Vagina (tissue), 2 donors: ENCODE results near the gene NDFIP2. TPM values are rescaled to one million over a fixed set of nuclear protein-coding genes. Genes with fewer than 3 reads are reported as not detected.

ENCODE experiments used
- DNase-seq, 2 donors: peaks; one replicate each; pipeline ENCODE4 v3.0.0-alpha.2; 2017; ENCODE audit errors: extremely low spot score in 2 of 2
- H3K27ac ChIP-seq: fragments of 200-600 bp; sonication (generic); one replicate; pipeline ENCODE4 v1.5.1; 2019
- H3K27me3 ChIP-seq: fragments of 200-600 bp; sonication (generic); one replicate; pipeline ENCODE4 v1.5.1; 2019
- H3K36me3 ChIP-seq, 2 donors: fragments of 200-600 bp; sonication (generic); one replicate each; pipeline ENCODE4 v1.5.1; 2017 to 2019
- H3K4me1 ChIP-seq: fragments of 200-600 bp; sonication (generic); one replicate; pipeline ENCODE4 v1.5.1; 2019
- H3K4me3 ChIP-seq, 2 donors: fragments of 200-600 bp; sonication (generic); 1 replicate in 1 of 2; 2 replicates in 1 of 2; pipeline ENCODE4 v1.5.1; 2016 to 2019
- H3K9me3 ChIP-seq: fragments of 200-600 bp; sonication (generic); one replicate; pipeline ENCODE4 v1.5.1; 2019
- CTCF ChIP-seq, 3 experiments: fragments of 450-650 bp in 2 of 3; fragments of 200-600 bp in 1 of 3; sonication (generic) in 1 of 3; IDR thresholded peaks; one replicate each; pipeline ENCODE4 v1.5.1; 2017 to 2019; ENCODE audit warnings: antibody characterized with exemption in 3 of 3, mild to moderate bottlenecking in 2 of 3, moderate library complexity in 2 of 3
- POLR2A ChIP-seq, 2 donors: fragments of 450-650 bp; IDR thresholded peaks; one replicate each; pipeline ENCODE4 v1.6.1; 2017; ENCODE audit warnings: antibody characterized with exemption in 2 of 2, mild to moderate bottlenecking in 2 of 2, moderate library complexity in 2 of 2
- POLR2AphosphoS5 ChIP-seq, 2 donors: sonication (generic); formaldehyde crosslinking; IDR thresholded peaks; one replicate each; pipeline ENCODE4 v1.9.0; 2017; ENCODE audit warnings: antibody characterized with exemption in 2 of 2, mild to moderate bottlenecking in 2 of 2, low read depth in 1 of 2; ENCODE audit not compliant: insufficient read depth in 1 of 2
- intact Hi-C: fragments of 100-400 bp; cut with DNase I; formaldehyde crosslinking; loops from one replicate; pipeline ENCODE4 v1.15.1; 2023
- total RNA-seq: library from RNA; depleted of rRNA; stranded (reverse); fragments of >200 nt; gene quantifications from one replicate; pipeline ENCODE4 v1.2.3, GENCODE V29; 2016

Gene NDFIP2
- total RNA-seq, 1 donor from 2014 or later = 26.8 TPM

GRCh38 chr13:79533781-79534400, 52.9 kb downstream of the NDFIP2 start:
- H3K36me3 ChIP-seq = no peaks in the 10 kb centered on the region
- intact Hi-C loops = loop anchor here (10.0 kb wide), 1 partner anchor 99 kb away; no protein-coding TSS in a partner anchor
- no peaks in the 10 kb centered on the region for H3K9me3 ChIP-seq
- H3K27me3 ChIP-seq = no peaks in the 10 kb centered on the region
- peaks cover 9% of the 10 kb centered on the region for H3K4me1 ChIP-seq
- DNase-seq = no peak
- no peak overlapping the region for H3K27ac ChIP-seq
- TF ChIP-seq POLR2AphosphoS5 (IDR thresholded peaks at IDR 0.05; ENCODE audit: insufficient read depth in 1 of 2, low read depth in 1 of 2) (no peak), CTCF (IDR thresholded peaks at IDR 0.05) (no peak), POLR2A (IDR thresholded peaks at IDR 0.05) (no peak)
- H3K4me3 ChIP-seq = no peak overlapping the region

- Histone ChIP-seq H3K4me3 (no peak overlapping the region), H3K4me1 (peaks cover 9% of the 10 kb centered on the region), H3K36me3 (no peaks in the 10 kb centered on the region), H3K9me3 (no peaks in the 10 kb centered on the region), H3K27me3 (no peaks in the 10 kb centered on the region), H3K27ac (no peak overlapping the region)
- TF ChIP-seq POLR2A (IDR thresholded peaks at IDR 0.05) (no peak), CTCF (IDR thresholded peaks at IDR 0.05) (no peak), POLR2AphosphoS5 (IDR thresholded peaks at IDR 0.05; ENCODE audit: insufficient read depth in 1 of 2, low read depth in 1 of 2) (no peak)
- intact Hi-C loops = loop anchor here (10.0 kb wide), 1 partner anchor 100 kb away; no protein-coding TSS in a partner anchor
- DNase-seq = no peak
Measured at GRCh38 chr13:79534596-79534995, 53.6 kb downstream of the NDFIP2 start.

- no peak overlapping the region for H3K27ac ChIP-seq
- intact Hi-C loops = loop anchor here (10.0 kb wide), 1 partner anchor 104 kb away; no protein-coding TSS in a partner anchor
- DNase-seq = no peak
- H3K27me3 ChIP-seq = no peaks in the 10 kb centered on the region
- H3K9me3 ChIP-seq = no peaks in the 10 kb centered on the region
- H3K4me1 ChIP-seq = no peaks in the 10 kb centered on the region
- H3K4me3 ChIP-seq = no peak overlapping the region
- peaks cover 0 to 4% of the 10 kb centered on the region in 2 donors for H3K36me3 ChIP-seq
- TF ChIP-seq POLR2AphosphoS5 (IDR thresholded peaks at IDR 0.05; ENCODE audit: insufficient read depth in 1 of 2, low read depth in 1 of 2) = no peak
- TF ChIP-seq POLR2A (IDR thresholded peaks at IDR 0.05) = no peak
- no peak for TF ChIP-seq CTCF (IDR thresholded peaks at IDR 0.05)
Measured at GRCh38 chr13:79538757-79539156, 57.8 kb downstream of the NDFIP2 start.

- TF ChIP-seq CTCF (IDR thresholded peaks at IDR 0.05) = no peak
- TF ChIP-seq POLR2AphosphoS5 (IDR thresholded peaks at IDR 0.05; ENCODE audit: insufficient read depth in 1 of 2, low read depth in 1 of 2) = no peak
- DNase-seq = no peak
- intact Hi-C loops = no loop called here
- Histone ChIP-seq H3K9me3 (no peaks in the 10 kb centered on the region), H3K4me3 (no peak overlapping the region), H3K27me3 (no peaks in the 10 kb centered on the region), H3K27ac (no peak overlapping the region), H3K4me1 (no peaks in the 10 kb centered on the region), H3K36me3 (peaks cover 0 to 4% of the 10 kb centered on the region in 2 donors)
Measured at GRCh38 chr13:79540504-79540903, 59.5 kb downstream of the NDFIP2 start.

- intact Hi-C loops = no loop called here
- DNase-seq = no peak
- H3K4me3 ChIP-seq = no peak overlapping the region
- no peak overlapping the region for H3K27ac ChIP-seq
- no peaks in the 10 kb centered on the region for H3K9me3 ChIP-seq
- H3K36me3 ChIP-seq = peaks cover 0 to 4% of the 10 kb centered on the region in 2 donors
- H3K27me3 ChIP-seq = no peaks in the 10 kb centered on the region
- H3K4me1 ChIP-seq = no peaks in the 10 kb centered on the region
- TF ChIP-seq POLR2A (IDR thresholded peaks at IDR 0.05) (no peak), CTCF (IDR thresholded peaks at IDR 0.05) (peak; percentile 61 to 90 (median 76))
Measured at GRCh38 chr13:79541426-79542049, 60.6 kb downstream of the NDFIP2 start.
